ENCODE data around the gene GRAP2. TPM values are rescaled to one million over a fixed set of nuclear protein-coding genes. Genes with fewer than 3 reads are reported as not detected.

GRAP2 gene
- total and polyA plus RNA-seq, 2 of the 8 experiments (the other 6 are each of a cell fraction or from before 2014, with no cell fraction given), result 0.08 TPM; not detected in 1

DNA sequence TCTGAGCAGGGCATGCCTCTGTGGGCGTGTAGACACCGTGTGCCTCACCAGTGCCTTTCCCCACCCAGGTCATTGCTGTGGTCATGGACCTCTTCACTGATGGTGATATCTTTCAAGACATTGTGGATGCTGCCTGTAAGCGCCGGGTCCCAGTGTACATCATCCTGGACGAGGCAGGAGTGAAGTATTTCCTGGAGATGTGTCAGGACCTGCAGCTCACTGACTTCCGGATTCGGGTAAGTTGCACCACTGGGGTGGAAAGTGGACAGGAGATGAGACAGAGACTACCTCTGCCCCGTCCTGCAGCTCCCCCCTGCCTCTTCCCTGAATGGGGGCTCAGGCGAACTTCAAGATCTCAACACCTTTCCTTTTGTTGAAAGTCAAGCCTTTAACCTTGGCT is 118.2 kb downstream of the GRAP2 start (continued):
- TF ChIP-seq, protein P1, sequence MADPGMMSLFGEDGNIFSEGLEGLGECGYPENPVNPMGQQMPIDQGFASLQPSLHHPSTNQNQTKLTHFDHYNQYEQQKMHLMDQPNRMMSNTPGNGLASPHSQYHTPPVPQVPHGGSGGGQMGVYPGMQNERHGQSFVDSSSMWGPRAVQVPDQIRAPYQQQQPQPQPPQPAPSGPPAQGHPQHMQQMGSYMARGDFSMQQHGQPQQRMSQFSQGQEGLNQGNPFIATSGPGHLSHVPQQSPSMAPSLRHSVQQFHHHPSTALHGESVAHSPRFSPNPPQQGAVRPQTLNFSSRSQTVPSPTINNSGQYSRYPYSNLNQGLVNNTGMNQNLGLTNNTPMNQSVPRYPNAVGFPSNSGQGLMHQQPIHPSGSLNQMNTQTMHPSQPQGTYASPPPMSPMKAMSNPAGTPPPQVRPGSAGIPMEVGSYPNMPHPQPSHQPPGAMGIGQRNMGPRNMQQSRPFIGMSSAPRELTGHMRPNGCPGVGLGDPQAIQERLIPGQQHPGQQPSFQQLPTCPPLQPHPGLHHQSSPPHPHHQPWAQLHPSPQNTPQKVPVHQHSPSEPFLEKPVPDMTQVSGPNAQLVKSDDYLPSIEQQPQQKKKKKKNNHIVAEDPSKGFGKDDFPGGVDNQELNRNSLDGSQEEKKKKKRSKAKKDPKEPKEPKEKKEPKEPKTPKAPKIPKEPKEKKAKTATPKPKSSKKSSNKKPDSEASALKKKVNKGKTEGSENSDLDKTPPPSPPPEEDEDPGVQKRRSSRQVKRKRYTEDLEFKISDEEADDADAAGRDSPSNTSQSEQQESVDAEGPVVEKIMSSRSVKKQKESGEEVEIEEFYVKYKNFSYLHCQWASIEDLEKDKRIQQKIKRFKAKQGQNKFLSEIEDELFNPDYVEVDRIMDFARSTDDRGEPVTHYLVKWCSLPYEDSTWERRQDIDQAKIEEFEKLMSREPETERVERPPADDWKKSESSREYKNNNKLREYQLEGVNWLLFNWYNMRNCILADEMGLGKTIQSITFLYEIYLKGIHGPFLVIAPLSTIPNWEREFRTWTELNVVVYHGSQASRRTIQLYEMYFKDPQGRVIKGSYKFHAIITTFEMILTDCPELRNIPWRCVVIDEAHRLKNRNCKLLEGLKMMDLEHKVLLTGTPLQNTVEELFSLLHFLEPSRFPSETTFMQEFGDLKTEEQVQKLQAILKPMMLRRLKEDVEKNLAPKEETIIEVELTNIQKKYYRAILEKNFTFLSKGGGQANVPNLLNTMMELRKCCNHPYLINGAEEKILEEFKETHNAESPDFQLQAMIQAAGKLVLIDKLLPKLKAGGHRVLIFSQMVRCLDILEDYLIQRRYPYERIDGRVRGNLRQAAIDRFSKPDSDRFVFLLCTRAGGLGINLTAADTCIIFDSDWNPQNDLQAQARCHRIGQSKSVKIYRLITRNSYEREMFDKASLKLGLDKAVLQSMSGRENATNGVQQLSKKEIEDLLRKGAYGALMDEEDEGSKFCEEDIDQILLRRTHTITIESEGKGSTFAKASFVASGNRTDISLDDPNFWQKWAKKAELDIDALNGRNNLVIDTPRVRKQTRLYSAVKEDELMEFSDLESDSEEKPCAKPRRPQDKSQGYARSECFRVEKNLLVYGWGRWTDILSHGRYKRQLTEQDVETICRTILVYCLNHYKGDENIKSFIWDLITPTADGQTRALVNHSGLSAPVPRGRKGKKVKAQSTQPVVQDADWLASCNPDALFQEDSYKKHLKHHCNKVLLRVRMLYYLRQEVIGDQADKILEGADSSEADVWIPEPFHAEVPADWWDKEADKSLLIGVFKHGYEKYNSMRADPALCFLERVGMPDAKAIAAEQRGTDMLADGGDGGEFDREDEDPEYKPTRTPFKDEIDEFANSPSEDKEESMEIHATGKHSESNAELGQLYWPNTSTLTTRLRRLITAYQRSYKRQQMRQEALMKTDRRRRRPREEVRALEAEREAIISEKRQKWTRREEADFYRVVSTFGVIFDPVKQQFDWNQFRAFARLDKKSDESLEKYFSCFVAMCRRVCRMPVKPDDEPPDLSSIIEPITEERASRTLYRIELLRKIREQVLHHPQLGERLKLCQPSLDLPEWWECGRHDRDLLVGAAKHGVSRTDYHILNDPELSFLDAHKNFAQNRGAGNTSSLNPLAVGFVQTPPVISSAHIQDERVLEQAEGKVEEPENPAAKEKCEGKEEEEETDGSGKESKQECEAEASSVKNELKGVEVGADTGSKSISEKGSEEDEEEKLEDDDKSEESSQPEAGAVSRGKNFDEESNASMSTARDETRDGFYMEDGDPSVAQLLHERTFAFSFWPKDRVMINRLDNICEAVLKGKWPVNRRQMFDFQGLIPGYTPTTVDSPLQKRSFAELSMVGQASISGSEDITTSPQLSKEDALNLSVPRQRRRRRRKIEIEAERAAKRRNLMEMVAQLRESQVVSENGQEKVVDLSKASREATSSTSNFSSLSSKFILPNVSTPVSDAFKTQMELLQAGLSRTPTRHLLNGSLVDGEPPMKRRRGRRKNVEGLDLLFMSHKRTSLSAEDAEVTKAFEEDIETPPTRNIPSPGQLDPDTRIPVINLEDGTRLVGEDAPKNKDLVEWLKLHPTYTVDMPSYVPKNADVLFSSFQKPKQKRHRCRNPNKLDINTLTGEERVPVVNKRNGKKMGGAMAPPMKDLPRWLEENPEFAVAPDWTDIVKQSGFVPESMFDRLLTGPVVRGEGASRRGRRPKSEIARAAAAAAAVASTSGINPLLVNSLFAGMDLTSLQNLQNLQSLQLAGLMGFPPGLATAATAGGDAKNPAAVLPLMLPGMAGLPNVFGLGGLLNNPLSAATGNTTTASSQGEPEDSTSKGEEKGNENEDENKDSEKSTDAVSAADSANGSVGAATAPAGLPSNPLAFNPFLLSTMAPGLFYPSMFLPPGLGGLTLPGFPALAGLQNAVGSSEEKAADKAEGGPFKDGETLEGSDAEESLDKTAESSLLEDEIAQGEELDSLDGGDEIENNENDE (IDR thresholded peaks at IDR 0.05; ENCODE audit: insufficient replicate concordance, low read length), result no peak
- TF ChIP-seq POU5F1 (IDR thresholded peaks at IDR 0.05; ENCODE audit: low read depth, low read length), result no peak

Data from H1 (cell line).